ENCODE measurements around the gene RNF224. TPM values are rescaled to one million over a fixed set of nuclear protein-coding genes. Genes with fewer than 3 reads are reported as not detected.

RNF224 gene
- total and polyA plus RNA-seq, 4 donors: not detected

DNA sequence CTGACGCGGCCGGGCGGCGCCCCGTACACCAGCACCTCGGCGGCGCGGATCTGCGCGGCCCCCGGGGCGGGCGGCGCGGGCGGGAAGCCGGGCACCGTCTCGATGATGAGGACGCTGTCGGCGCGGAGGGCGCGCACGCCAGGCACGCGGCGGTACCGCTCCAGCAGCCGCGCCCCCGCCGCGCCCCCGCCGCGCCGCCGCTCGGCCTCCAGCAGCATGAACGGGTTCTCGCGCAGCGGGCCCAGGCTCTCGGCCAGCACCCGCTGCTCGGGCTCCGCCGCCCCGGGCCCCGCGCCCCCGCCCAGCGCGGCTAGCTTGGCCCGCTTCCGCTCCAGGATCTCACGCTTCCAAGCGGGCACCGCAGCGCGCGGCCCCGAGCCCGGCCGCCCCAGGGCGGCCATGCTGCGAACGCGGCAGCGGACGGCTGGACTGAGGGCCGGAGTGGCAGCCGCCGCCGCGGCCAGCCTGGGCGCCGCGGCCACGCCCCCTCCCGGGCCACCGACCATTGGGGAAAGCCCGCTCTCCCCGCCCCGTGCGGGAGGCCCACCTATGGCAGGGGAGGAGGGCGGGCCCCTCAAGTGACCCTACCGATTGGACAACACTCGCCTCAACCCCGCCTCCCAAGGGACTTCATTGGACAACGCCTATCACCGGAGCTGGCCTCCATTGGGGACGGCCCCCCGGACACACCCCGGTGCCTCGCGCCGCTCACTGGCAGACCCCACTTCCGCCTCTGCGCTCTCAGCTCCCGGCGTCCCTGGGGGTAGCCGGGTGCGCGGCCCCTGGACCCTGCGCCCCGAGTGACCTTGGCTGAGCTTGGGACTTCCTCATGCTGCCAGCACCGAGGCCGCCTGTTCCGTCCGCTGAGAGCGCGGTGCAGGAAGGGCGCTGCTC is 26.7 kb upstream of the RNF224 start, which contains the start of gene TPRN:
TPRN (minus strand) TSS at position 431 of the 894 bp plus-strand sequence; CDS start at position 401, 30 bp downstream.
- Histone ChIP-seq H3K4me1 (ENCODE audit: control insufficient read depth in 4 of 4, insufficient read depth in 4 of 4, low read length in 3 of 4) (peaks cover 30 to 84% (median 73%) of the 10 kb centered on the region in 4 donors), H3K9ac (ENCODE audit: low read depth in 1 of 2, low read length in 2 of 2) (peak within 1 kb of the TSS; percentile 30 to 40), H3K27ac (ENCODE audit: low read depth in 1 of 2, low read length in 2 of 2) (peak within 1 kb of the TSS; percentile 58 to 87), H3K4me3 (ENCODE audit: low read depth in 1 of 3, low read length in 3 of 3) (peak within 1 kb of the TSS; percentile 66 to 90 (median 83)), H3K9me3 (ENCODE audit: control insufficient read depth in 4 of 4, low read length in 3 of 4) (no peaks in the 10 kb centered on the region), H3K27me3 (ENCODE audit: control insufficient read depth in 4 of 4, insufficient read depth in 4 of 4, low read length in 3 of 4) (no peaks in the 10 kb centered on the region), H3K36me3 (ENCODE audit: control insufficient read depth in 4 of 4, insufficient read depth in 3 of 4, low read depth in 1 of 4, low read length in 3 of 4) (no peaks in the 10 kb centered on the region)
- TF ChIP-seq HNF4G (IDR thresholded peaks at IDR 0.05) (peak; percentile 81), RAD21 (IDR thresholded peaks at IDR 0.05) (peak in 1 of 2 donors; percentile 19), TAF1 (conservative IDR thresholded peaks at IDR 0.05) (no peak), GABPA (IDR thresholded peaks at IDR 0.05 in 1 of 2, conservative IDR thresholded peaks at IDR 0.05 in 1 of 2) (peak in 1 of 2 donors; percentile 87), NR2F2 (IDR thresholded peaks at IDR 0.05) (peak; percentile 88), RXRA (IDR thresholded peaks at IDR 0.05) (peak; percentile 79 to 90), YY1 (IDR thresholded peaks at IDR 0.05) (peak; percentile 89), JUND (IDR thresholded peaks at IDR 0.05) (no peak), EGR1 (IDR thresholded peaks at IDR 0.05; ENCODE audit: low read depth in 2 of 2) (peak in 1 of 2 donors; percentile 61), FOXA2 (IDR thresholded peaks at IDR 0.05) (no peak), FOXA1 (IDR thresholded peaks at IDR 0.05) (no peak), SP1 (IDR thresholded peaks at IDR 0.05) (peak; percentile 97), HNF4A (conservative IDR thresholded peaks at IDR 0.05) (peak; percentile 90 to 98)
- TF ChIP-seq, protein P1, sequence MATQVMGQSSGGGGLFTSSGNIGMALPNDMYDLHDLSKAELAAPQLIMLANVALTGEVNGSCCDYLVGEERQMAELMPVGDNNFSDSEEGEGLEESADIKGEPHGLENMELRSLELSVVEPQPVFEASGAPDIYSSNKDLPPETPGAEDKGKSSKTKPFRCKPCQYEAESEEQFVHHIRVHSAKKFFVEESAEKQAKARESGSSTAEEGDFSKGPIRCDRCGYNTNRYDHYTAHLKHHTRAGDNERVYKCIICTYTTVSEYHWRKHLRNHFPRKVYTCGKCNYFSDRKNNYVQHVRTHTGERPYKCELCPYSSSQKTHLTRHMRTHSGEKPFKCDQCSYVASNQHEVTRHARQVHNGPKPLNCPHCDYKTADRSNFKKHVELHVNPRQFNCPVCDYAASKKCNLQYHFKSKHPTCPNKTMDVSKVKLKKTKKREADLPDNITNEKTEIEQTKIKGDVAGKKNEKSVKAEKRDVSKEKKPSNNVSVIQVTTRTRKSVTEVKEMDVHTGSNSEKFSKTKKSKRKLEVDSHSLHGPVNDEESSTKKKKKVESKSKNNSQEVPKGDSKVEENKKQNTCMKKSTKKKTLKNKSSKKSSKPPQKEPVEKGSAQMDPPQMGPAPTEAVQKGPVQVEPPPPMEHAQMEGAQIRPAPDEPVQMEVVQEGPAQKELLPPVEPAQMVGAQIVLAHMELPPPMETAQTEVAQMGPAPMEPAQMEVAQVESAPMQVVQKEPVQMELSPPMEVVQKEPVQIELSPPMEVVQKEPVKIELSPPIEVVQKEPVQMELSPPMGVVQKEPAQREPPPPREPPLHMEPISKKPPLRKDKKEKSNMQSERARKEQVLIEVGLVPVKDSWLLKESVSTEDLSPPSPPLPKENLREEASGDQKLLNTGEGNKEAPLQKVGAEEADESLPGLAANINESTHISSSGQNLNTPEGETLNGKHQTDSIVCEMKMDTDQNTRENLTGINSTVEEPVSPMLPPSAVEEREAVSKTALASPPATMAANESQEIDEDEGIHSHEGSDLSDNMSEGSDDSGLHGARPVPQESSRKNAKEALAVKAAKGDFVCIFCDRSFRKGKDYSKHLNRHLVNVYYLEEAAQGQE (IDR thresholded peaks at IDR 0.05): peak; percentile 85
- TF ChIP-seq, protein P2, sequence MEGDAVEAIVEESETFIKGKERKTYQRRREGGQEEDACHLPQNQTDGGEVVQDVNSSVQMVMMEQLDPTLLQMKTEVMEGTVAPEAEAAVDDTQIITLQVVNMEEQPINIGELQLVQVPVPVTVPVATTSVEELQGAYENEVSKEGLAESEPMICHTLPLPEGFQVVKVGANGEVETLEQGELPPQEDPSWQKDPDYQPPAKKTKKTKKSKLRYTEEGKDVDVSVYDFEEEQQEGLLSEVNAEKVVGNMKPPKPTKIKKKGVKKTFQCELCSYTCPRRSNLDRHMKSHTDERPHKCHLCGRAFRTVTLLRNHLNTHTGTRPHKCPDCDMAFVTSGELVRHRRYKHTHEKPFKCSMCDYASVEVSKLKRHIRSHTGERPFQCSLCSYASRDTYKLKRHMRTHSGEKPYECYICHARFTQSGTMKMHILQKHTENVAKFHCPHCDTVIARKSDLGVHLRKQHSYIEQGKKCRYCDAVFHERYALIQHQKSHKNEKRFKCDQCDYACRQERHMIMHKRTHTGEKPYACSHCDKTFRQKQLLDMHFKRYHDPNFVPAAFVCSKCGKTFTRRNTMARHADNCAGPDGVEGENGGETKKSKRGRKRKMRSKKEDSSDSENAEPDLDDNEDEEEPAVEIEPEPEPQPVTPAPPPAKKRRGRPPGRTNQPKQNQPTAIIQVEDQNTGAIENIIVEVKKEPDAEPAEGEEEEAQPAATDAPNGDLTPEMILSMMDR (IDR thresholded peaks at IDR 0.05; ENCODE audit: low read depth, low read length, missing input control): no peak
- TF ChIP-seq, protein P3, sequence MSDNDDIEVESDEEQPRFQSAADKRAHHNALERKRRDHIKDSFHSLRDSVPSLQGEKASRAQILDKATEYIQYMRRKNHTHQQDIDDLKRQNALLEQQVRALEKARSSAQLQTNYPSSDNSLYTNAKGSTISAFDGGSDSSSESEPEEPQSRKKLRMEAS (IDR thresholded peaks at IDR 0.05): peak; percentile 59
- TF ChIP-seq, protein P4, sequence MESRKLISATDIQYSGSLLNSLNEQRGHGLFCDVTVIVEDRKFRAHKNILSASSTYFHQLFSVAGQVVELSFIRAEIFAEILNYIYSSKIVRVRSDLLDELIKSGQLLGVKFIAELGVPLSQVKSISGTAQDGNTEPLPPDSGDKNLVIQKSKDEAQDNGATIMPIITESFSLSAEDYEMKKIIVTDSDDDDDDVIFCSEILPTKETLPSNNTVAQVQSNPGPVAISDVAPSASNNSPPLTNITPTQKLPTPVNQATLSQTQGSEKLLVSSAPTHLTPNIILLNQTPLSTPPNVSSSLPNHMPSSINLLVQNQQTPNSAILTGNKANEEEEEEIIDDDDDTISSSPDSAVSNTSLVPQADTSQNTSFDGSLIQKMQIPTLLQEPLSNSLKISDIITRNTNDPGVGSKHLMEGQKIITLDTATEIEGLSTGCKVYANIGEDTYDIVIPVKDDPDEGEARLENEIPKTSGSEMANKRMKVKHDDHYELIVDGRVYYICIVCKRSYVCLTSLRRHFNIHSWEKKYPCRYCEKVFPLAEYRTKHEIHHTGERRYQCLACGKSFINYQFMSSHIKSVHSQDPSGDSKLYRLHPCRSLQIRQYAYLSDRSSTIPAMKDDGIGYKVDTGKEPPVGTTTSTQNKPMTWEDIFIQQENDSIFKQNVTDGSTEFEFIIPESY (IDR thresholded peaks at IDR 0.05): peak; percentile 33
- TF ChIP-seq, protein P5, sequence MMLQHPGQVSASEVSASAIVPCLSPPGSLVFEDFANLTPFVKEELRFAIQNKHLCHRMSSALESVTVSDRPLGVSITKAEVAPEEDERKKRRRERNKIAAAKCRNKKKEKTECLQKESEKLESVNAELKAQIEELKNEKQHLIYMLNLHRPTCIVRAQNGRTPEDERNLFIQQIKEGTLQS (IDR thresholded peaks at IDR 0.05): no peak
- DNase-seq (ENCODE audit: low spot score): peak; percentile 98
- under 1% methylated on average over 117 of the region's 118 CpGs for WGBS
